ENCODE results near the gene AATF. TPM values are rescaled to one million over a fixed set of nuclear protein-coding genes. Genes with fewer than 3 reads are reported as not detected.

AATF gene
- total and polyA plus RNA-seq, 2 of the 8 experiments (the other 6 are each of a cell fraction or from before 2014, with no cell fraction given) = 20.1 to 62.8 TPM

DNA sequence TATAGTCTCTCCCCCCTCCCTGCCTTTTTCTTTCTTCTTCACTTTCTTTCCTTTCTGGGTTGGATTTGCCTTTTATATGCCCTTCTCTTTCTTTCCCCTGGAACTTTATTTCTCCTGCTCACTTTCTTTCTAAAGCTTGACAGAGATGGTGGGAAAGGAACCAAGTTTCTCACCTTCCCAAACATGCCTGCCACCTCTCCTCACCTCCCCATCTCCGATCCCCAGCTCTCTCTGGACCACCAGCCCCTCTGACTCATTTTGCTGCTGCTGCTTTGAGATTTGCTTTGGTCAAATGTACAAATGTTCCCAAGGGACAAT lies 18.2 kb upstream of the AATF start:
- Histone ChIP-seq H3K4me2 (ENCODE audit: insufficient read depth in 1 of 2, low read depth in 2 of 2, low read length in 2 of 2) (no peak overlapping the region; a peak in 1 of 4 replicates), H3K23ac (ENCODE audit: insufficient read length) (no peak overlapping the region), H3K27ac (ENCODE audit: low read depth, low read length) (no peak overlapping the region), H4K5ac (ENCODE audit: insufficient read length, low read depth, low read length) (no peak overlapping the region), H3K4ac (replicated peaks; ENCODE audit: insufficient read length, low read depth, low read length) (no peak overlapping the region), H4K8ac (ENCODE audit: extremely low read depth, insufficient read depth, low read length) (no peak overlapping the region), H2BK12ac (ENCODE audit: low read depth, low read length) (no peak overlapping the region), H3K4me3 (ENCODE audit: extremely low read depth in 1 of 4, insufficient read depth in 2 of 4, low read depth in 3 of 4, low read length in 4 of 4) (no peak overlapping the region), H3K18ac (ENCODE audit: extremely low read depth, low read length) (no peak overlapping the region), H3K79me2 (ENCODE audit: control insufficient read depth in 1 of 2, insufficient read depth in 2 of 2, low read length in 2 of 2) (no peaks in the 10 kb centered on the region), H2AK5ac (ENCODE audit: low read depth, low read length) (no peak overlapping the region), H4K91ac (replicated peaks; ENCODE audit: insufficient read length, low read length) (no peak overlapping the region), H2BK5ac (ENCODE audit: low read depth, low read length) (no peak overlapping the region), H3K36me3 (ENCODE audit: control insufficient read depth in 2 of 4, insufficient read depth in 4 of 4, low read length in 3 of 4) (peaks cover 0 to 2% (median 0%) of the 10 kb centered on the region in 4 experiments; a peak in 1 of 8 replicates), H3K14ac (ENCODE audit: insufficient read length) (no peak overlapping the region), H2BK120ac (replicated peaks; ENCODE audit: low read depth, low read length) (no peak overlapping the region), H3K9me3 (ENCODE audit: insufficient read depth in 2 of 2, low read depth in 1 of 2, low read length in 1 of 2) (no peaks in the 10 kb centered on the region), H2BK15ac (ENCODE audit: low read length) (no peak overlapping the region), H2BK20ac (ENCODE audit: low read length) (no peak overlapping the region), H3K56ac (replicated peaks; ENCODE audit: insufficient read length, low read depth, low read length) (no peak overlapping the region), H3K79me1 (ENCODE audit: low read depth, low read length) (no peaks in the 10 kb centered on the region), H3K9ac (replicated peaks in 1 of 4; ENCODE audit: extremely low read depth in 1 of 4, low read depth in 3 of 4, low read length in 3 of 4) (no peak overlapping the region), H2AFZ (ENCODE audit: low read length) (no peak overlapping the region), H3K27me3 (replicated peaks in 1 of 4; ENCODE audit: control insufficient read depth in 3 of 4, extremely low read depth in 1 of 4, insufficient read depth in 3 of 4, low read length in 3 of 4) (peaks cover 60 to 80% (median 74%) of the 10 kb centered on the region in 4 experiments), H3K23me2 (ENCODE audit: low read depth, low read length) (peaks cover 14% of the 10 kb centered on the region; the same call in 1 of the 2 replicates), H4K20me1 (replicated peaks in 1 of 2; ENCODE audit: control insufficient read depth in 1 of 2, insufficient read depth in 2 of 2, low read length in 2 of 2) (peaks cover 6 to 11% of the 10 kb centered on the region in 2 experiments), H3K4me1 (replicated peaks in 1 of 4; ENCODE audit: control insufficient read depth in 3 of 4, insufficient read depth in 4 of 4, low read length in 3 of 4) (peaks cover 19 to 71% (median 42%) of the 10 kb centered on the region in 4 experiments)
- 80% methylated on average over 1 of the region's 1 CpG; no CpG with 5 or more reads in 1 of the 2 experiments for WGBS, 2 experiments (ENCODE audit: extremely low coverage in 1 of 2, insufficient coverage in 1 of 2, insufficient read length in 1 of 2, insufficient replicate concordance in 2 of 2, low coverage in 1 of 2, low lambda C conversion rate in 2 of 2, missing lambda C conversion rate in 1 of 2)
- FAIRE-seq (no peak), DNase-seq (ENCODE audit: low read depth in 1 of 2, low spot score in 2 of 2) (no peak)
- no peak for TF ChIP-seq POLR2AphosphoS5 (IDR thresholded peaks at IDR 0.05; ENCODE audit: low read depth, low read length)
- TF ChIP-seq SP1 (IDR thresholded peaks at IDR 0.05; ENCODE audit: low read depth, low read length) = no peak
- no peak for TF ChIP-seq BCL11A (IDR thresholded peaks at IDR 0.05; ENCODE audit: low read depth in 2 of 2, low read length in 2 of 2)
- no peak for TF ChIP-seq ASH2L (IDR thresholded peaks at IDR 0.05; ENCODE audit: low read length)
- TF ChIP-seq RAD21 (IDR thresholded peaks at IDR 0.05 in 1 of 2, conservative IDR thresholded peaks at IDR 0.05 in 1 of 2; ENCODE audit: low read depth in 2 of 2, low read length in 2 of 2) = no peak
- no peak for TF ChIP-seq RBBP5 (IDR thresholded peaks at IDR 0.05; ENCODE audit: borderline replicate concordance, low read depth, low read length)
- TF ChIP-seq SIX5 (IDR thresholded peaks at IDR 0.05; ENCODE audit: low read depth, low read length) = no peak
- TF ChIP-seq, protein P1, sequence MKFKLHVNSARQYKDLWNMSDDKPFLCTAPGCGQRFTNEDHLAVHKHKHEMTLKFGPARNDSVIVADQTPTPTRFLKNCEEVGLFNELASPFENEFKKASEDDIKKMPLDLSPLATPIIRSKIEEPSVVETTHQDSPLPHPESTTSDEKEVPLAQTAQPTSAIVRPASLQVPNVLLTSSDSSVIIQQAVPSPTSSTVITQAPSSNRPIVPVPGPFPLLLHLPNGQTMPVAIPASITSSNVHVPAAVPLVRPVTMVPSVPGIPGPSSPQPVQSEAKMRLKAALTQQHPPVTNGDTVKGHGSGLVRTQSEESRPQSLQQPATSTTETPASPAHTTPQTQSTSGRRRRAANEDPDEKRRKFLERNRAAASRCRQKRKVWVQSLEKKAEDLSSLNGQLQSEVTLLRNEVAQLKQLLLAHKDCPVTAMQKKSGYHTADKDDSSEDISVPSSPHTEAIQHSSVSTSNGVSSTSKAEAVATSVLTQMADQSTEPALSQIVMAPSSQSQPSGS (IDR thresholded peaks at IDR 0.05; ENCODE audit: low read length) = no peak
- TF ChIP-seq YY1 (IDR thresholded peaks at IDR 0.05; ENCODE audit: low read depth, low read length) = no peak
- no peak for TF ChIP-seq KDM1A (IDR thresholded peaks at IDR 0.05; ENCODE audit: borderline replicate concordance, low read length)
- no peak for TF ChIP-seq CEBPB (IDR thresholded peaks at IDR 0.05; ENCODE audit: low read depth, low read length)
- no peak for TF ChIP-seq TBP (IDR thresholded peaks at IDR 0.05; ENCODE audit: low read depth, low read length)
- CTCF ChIA-PET (ENCODE audit: partially characterized antibody) = interaction anchor here (0.8 to 2.0 kb wide), 7 partner anchors 11 to 117 kb away, joined by 3 to 6 read pairs (median 3); no protein-coding TSS in a partner anchor
- POLR2A ChIA-PET (ENCODE audit: partially characterized antibody) = interaction anchor here (1.1 to 5.5 kb wide), 3 partner anchors 13 to 19 kb away, joined by 3 to 45 read pairs (median 3); no protein-coding TSS in a partner anchor

All from H1 (cell line).